Body of pancreas (tissue), 4 donors: Measurements from ENCODE around the gene APLF.

Source experiments
- POLR2A ChIP-seq, 3 donors: fragments of 450-650 bp; IDR thresholded peaks; one replicate each; pipeline ENCODE4 v1.6.1; 2016; ENCODE audit warnings: antibody characterized with exemption in 3 of 3, mild to moderate bottlenecking in 2 of 3
- TF ChIP-seq, protein P1 (sequence below), 7 experiments: fragments of 450-650 bp in 4 of 7; fragments of 200-600 bp in 3 of 7; sonication (generic) in 3 of 7; IDR thresholded peaks; one replicate each; pipeline ENCODE4 v1.5.1; 2016 to 2019; ENCODE audit warnings: antibody characterized with exemption in 7 of 7

DNA sequence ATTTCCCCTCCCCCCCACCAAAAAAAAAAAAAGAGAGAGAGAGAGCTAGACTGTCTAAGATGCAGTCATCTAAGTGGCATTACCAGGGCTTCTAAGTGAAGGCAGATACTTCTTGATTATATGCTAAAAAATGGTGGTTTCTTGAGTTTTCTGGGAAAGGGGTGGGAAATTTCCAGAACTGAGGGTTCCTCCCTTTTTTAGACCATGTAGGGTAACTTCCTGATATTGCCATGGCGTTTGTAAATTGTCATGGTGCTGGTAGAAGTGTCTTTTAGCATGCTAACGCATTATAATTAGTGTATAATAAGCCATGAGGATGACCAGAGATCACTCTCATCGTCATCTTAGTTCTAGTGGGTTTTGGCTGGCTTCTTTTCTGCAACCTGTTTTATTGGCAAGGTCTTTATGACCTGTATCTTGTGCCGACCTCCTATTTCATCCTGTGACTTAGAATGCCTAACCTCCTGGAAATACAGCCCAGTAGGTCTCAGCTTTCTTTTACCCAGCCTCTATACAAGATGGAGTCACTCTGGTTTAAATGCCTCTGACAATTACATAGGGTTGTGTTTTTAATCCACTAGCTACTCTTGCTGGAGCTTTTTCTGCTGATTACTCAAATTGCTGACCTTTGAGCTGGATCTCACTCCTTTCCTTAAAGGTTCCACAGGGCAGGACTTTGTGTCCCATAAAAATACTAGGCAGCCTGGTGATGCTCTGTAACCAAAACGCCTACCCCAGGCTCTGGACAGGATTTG, 145.6 kb downstream of the APLF start:
- TF ChIP-seq, protein P1, sequence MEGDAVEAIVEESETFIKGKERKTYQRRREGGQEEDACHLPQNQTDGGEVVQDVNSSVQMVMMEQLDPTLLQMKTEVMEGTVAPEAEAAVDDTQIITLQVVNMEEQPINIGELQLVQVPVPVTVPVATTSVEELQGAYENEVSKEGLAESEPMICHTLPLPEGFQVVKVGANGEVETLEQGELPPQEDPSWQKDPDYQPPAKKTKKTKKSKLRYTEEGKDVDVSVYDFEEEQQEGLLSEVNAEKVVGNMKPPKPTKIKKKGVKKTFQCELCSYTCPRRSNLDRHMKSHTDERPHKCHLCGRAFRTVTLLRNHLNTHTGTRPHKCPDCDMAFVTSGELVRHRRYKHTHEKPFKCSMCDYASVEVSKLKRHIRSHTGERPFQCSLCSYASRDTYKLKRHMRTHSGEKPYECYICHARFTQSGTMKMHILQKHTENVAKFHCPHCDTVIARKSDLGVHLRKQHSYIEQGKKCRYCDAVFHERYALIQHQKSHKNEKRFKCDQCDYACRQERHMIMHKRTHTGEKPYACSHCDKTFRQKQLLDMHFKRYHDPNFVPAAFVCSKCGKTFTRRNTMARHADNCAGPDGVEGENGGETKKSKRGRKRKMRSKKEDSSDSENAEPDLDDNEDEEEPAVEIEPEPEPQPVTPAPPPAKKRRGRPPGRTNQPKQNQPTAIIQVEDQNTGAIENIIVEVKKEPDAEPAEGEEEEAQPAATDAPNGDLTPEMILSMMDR (IDR thresholded peaks at IDR 0.05) = no peak
- TF ChIP-seq POLR2A (IDR thresholded peaks at IDR 0.05) = no peak
